ENCODE results near the gene UBQLN4. TPM values are rescaled to one million over a fixed set of nuclear protein-coding genes. Genes with fewer than 3 reads are reported as not detected.

UBQLN4 gene
- total RNA-seq, 1 donor from 2014 or later: 23.0 TPM

DNA sequence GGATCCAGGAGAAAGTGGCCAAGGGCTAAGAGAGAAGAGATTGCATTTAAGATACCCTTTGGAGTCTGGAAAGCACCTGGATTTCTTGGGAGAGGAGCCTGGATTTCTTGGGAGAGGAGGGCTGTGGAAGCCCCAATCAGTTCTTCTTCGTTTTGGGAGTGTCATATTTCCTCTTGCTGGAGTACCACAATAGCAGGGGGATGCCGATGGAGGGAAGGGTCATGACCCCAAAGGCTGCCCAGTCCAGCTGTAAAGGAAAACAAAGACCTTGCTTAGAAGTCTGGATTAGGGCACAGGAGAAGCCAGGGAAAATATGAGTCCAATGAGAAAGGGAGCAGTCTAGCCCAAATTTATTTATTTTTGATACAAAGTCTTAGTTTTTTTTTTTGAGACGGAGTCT lies 44.2 kb downstream of the UBQLN4 start:
- no peak for ATAC-seq

DNA sequence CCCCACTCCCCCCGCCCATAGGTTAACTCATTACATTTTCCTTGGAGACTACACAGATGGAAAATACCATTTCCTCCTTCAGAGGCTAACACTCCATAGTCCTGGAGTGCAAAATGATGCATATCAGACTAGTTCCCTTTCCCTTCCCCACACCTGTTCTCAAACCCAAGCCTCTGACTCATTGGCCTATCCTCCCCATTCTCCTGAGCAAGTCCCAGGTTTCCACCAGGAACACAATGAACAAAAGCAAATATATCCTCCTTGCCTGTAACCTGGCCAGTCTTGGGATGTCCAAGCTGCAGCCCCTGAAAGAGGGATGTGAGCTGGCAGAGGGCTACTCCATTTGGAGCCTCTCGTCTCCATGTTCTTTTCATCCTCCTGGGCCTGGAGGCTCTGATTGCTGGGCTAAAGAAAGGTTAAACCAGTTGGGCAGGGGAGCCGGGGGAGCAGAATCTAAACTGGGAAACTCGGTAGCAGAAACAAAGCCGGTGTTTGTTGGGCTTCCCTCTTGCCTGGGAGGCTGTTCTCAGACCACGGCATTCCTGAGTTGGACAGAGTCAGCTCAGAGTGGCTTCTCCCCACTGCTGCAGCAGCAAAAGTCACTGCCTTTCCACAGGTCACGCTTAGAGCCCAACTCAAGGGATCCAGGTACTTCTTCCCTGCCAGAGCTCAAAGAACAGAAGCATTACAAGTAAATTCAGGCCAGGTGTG lies 46.8 kb downstream of the UBQLN4 start:
- peak; percentile 31 for ATAC-seq

DNA sequence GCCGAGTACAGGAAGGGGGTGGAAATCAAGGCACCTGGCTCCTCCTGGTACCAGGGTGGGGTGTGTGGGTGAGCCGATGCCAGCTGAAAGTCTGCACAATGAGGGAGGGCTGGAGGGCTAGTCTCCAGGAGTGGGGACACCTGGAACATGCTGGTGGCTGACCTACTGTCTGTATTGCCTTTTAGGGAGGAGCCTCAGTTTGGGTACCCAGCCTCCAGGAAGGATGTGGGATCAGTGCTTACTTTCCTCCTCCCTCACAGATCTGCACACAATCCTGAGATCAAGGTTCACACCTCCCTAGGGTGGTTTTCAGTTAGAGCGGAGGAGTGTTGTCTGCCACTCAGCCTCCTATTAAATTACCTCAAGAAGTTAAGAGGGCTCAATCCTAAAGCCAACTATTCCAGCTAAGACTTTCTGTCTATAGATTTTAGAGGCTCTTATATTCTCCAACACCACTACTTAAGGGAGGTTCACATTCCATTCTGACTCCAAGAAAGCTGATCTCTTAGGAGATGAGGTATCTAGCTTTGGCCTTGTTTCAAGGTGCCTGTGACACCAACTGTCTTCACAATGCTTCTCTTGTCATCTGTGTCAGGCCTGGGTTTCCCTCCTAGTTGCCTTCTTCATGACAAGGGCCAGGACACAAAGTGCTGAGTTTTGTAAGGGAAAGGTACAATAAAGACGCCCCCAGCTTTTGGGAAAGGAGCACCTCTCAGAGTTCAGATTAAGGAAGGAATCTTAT lies 48.6 kb downstream of the UBQLN4 start:
- no peak for ATAC-seq

DNA sequence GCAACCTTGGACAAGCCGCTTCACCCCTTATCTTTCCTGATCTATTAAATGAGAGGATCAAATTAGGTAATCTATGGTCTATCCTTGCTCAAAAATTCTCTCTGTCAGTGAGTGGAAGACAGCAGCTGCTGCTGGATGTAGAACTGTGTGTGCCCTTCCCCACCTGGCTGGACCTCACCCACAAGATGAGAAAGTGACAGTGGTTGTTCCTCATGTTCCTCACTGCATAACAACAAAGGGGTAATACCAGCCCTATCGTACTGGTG lies 49.7 kb downstream of the UBQLN4 start:
- ATAC-seq: no peak

DNA sequence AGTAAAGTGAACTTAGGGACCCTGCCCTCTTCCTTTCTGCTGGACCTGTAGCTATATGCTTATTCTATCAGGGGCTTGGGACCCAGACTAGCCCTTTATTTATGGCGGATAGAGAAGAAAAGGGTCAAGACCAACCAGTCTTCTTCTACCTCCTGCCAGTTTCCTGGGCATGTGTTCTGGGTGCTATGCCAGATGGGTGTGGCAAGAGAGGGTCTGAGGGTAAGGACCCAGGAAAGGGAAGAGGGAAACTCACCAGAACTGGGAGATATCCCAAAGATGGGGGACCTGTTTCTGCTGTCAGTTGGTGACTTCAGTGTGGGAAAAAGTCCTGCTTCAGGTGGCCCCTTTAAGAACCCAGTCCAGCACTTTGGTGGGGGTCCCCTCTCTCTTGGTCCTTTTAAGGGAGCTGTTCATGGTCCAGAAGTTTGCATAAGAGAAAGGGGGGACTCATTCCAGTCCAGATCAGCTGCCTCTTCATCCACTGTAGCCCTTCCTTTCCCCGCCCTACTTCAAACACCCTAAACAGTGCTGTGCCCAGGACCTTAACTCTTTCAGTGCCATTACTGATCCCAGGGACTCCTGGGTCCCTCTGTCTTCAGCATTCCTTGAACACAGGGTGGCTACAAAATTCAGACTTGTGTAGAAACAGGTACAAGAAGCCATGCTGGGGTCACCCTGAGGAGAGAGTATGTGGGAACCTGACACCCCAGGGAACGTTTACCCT lies 51.2 kb downstream of the UBQLN4 start:
- ATAC-seq: peak; percentile 22

DNA sequence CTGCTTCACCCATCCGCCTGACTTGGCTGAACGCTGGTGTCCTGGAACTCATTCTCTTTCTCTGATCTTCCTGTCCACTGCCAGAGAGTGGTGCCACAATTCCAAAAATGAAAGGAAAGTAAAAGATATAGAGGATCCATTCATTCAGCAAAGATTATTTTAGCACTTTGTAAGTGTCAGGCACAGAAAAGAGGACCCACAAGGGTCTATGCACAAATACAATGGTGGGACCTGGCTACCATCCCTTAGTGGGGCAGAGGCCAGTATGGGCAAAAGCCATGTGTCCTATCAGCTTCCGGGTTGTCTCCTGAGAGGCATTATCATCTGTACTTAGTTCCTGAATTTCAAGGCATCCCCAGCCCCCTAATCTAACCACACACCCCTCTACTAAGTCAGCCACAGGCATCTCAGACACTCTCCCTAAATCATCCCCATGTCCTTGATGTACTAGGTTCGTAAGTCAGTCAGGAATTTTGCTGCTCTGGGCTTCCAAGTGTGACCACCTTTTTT lies 51.9 kb downstream of the UBQLN4 start:
- ATAC-seq: no peak

DNA sequence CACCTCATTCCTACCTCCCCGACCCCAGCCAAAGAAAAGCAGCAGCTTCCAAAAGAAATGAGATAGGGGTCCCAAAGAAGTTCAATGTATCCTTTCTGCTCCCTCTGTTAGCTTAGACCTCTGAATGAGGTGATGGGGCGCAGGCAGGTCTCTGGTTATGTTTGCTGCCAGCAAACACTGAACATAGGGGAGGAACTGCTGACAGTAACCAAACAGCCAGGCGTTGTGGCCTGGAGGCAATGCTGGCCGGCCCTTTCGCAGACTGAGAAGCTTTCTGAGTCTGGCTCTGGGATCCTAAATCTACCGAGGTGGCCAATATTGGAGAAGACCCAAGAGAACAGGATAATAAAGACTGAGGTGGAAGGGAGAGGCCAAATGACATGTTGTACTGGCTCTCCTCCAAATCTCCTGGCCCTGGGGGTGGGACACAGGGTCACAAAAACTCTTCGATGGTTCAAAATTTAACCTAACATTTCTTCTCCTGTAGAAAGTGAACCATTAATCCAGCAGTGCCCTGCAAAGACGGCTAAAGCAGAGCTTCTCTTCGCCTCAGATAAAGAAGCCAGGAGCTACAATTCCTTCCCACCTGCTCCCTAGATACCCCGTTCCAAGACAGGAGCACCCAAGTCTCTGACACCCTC lies 52.5 kb downstream of the UBQLN4 start:
- no peak for ATAC-seq

DNA sequence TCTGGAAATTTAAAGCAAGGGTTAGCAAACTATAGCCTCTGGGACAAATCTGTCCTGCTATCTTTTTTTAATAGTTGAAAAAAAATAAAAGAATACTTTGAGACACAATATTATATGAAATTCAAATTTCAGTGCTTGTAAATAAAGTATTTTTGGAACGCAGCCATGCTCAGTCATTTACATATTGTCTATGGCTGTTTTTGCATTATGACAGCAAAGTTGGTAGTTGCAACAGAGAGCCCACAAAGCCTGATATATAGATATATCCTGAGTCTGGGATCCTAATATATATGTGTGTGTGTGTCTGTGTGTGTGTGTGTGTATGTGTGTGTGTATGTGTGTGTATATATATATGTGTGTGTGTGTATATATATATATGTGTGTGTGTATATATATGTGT lies 53.6 kb downstream of the UBQLN4 start:
- no peak for ATAC-seq

DNA sequence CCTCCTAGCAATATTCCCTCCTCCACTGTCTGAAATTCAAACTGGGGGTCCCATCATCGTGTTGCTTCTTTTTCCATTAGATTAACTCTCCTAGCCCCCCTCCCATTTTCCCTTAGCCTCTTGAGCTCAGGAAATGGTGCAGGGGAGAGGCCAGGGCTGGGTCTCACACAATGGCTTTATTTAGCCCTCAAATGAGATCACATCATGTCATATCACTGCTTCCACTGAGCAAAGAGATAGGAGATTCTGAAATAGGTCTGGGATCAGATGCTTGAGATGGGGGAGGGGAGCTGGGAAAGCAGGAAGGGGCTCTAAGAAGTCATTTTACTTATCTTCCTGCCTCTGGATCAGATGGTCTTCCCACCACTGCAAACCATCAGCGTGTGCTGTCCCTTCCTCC lies 57.4 kb downstream of the UBQLN4 start:
- no peak for ATAC-seq

DNA sequence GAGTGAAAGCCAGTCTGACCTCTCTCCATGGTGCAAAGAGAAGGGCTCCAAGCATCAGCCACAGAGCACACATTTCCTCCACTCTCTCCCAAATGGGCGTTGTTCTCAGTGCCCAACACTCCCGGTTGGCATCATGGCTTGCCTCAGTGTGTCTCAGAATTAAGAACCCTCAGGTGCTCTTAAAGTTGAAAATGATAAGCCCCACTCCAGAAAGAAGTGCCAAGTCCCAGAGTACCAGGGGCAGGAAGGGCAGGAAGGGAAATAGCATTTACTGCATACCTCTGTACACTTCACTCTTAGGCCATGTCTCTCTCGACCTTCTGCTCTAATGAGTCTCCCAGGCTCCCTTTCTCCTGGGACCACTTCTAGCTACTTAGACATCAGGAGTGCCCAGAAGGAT lies 60.0 kb downstream of the UBQLN4 start:
- no peak for ATAC-seq

DNA sequence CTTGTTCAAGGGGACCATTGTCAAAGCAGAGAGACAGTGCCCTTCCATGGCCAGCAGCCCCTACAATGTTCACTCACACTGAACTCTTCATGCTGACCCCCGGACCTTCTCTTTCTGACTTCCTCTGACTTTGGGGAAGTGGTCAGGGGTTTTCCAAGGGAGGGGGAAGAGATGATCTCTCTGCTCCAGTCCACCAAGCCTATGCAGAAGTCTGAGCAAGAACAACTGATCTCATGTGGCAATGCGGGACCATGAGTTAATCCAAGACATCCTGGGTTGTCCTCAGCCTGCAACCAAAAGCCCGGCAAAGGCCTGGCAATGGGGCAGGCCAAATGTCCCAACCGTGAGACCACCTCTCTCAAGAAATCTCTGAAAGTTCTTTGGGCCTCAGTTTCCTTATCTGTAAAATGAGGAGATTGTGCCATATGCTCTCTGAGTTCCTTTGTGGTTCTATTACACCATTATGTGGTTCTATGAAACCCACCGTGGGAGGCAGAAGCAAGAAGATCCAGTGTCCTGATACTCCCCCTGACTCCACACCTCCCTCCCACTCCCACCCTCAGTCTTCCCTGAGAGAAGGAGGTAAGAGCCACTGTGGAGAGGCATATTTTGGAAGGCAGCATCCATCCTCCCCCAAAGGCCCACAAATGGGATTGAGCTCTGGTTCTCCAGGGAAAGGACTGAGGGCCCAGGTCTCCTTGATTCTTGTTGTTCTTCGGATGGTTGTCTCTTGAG lies 63.4 kb downstream of the UBQLN4 start:
- ATAC-seq: no peak

DNA sequence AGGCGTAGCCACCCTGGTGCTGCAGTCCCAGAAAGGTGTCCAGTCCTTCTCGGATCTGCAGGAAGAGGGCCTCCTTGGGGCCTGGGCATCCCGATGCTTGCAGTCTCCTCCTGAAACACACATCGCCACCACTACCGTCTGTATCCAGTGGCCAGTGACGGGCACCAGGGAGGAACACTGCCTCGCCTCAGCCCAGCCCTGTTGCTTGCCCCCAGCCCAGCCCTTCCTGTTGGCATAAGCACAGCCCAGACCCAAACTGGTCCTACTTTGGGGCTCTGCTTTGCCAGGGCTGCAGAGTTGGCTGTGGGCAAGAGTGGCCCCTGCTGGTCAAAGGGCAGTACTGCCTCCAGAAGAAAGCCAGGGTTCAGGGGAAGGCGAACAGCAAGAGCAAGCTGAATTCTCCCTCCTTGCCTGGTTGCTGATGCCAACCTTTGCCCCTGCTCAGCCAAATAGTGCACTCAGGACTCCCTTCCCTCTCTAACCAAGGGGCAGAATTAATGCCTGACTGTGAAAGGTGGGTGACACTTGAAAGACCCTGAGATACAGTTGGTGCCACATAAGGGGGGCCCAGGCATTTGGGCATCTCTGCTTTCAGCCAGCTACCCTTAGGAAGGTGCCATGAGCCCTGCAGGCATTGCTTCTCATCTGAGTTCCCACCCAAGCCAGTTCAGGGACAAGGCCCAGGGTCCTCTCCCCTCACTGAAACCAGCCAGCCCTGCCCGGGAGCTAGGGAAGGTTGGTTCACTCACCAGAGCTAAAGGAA lies 64.2 kb downstream of the UBQLN4 start:
- ATAC-seq: peak; percentile 94

Other genes with a start within 250 kb of the UBQLN4 start
- gene GON4L, start 196.6 kb downstream of the UBQLN4 start, total RNA-seq: 25.9 TPM
- gene SYT11, start 194.2 kb downstream of the UBQLN4 start, total RNA-seq: 0.76 TPM
- gene RIT1, start 142.4 kb downstream of the UBQLN4 start, total RNA-seq: 35.7 TPM
- 19.4 TPM for gene KHDC4, start 119.4 kb downstream of the UBQLN4 start, total RNA-seq
- gene RXFP4, start 112.2 kb downstream of the UBQLN4 start, total RNA-seq: not detected
- gene ARHGEF2, start 75.3 kb downstream of the UBQLN4 start, total RNA-seq: 23.8 TPM
- 121 TPM for gene SSR2, start 32.8 kb downstream of the UBQLN4 start, total RNA-seq
- gene LAMTOR2, start 984 bp upstream of the UBQLN4 start, total RNA-seq: 62.3 TPM
- gene RAB25, start 7.4 kb upstream of the UBQLN4 start, total RNA-seq: 420 TPM
- 1.7 TPM for gene MEX3A, start 28.7 kb upstream of the UBQLN4 start, total RNA-seq
- 315 TPM for gene LMNA, start 60.9 kb upstream of the UBQLN4 start, total RNA-seq
- 34.6 TPM for gene SEMA4A, start 99.8 kb upstream of the UBQLN4 start, total RNA-seq
- 12.7 TPM for gene SLC25A44, start 140.3 kb upstream of the UBQLN4 start, total RNA-seq
- 44.3 TPM for gene PMF1, start 159.2 kb upstream of the UBQLN4 start, total RNA-seq
- gene BGLAP, start 188.4 kb upstream of the UBQLN4 start, total RNA-seq: 0.28 TPM
- gene PAQR6, start 194.3 kb upstream of the UBQLN4 start, total RNA-seq: 2.0 TPM
- gene SMG5, start 229.0 kb upstream of the UBQLN4 start, total RNA-seq: 38.0 TPM
- gene TMEM79, start 230.5 kb upstream of the UBQLN4 start, total RNA-seq: 110 TPM
- 22.5 TPM for gene GLMP, start 241.9 kb upstream of the UBQLN4 start, total RNA-seq
- not detected for gene VHLL, start 245.5 kb upstream of the UBQLN4 start, total RNA-seq